Measurements from ENCODE around the gene RINT1. TPM values are rescaled to one million over a fixed set of nuclear protein-coding genes. Genes with fewer than 3 reads are reported as not detected.

The RINT1 gene
- total RNA-seq, 1 donor from 2014 or later = 14.6 TPM

GRCh38 chr7:105530546-105530945 is 1.5 kb upstream of the RINT1 start:
- H3K9ac ChIP-seq (ENCODE audit: low read depth in 1 of 3, low read length in 3 of 3) = no peak overlapping the region
- H3K36me3 ChIP-seq (ENCODE audit: control insufficient read depth in 3 of 3, insufficient read depth in 3 of 3, low read length in 3 of 3) = peaks cover 0 to 5% (median 3%) of the 10 kb centered on the region in 3 donors
- H3K4me1 ChIP-seq (ENCODE audit: control insufficient read depth in 3 of 3, insufficient read depth in 3 of 3, low read length in 3 of 3) = peaks cover 9 to 16% (median 11%) of the 10 kb centered on the region in 3 donors
- no peak overlapping the region for H3K4me3 ChIP-seq (ENCODE audit: low read length in 3 of 3)
- H3K27ac ChIP-seq (ENCODE audit: low read depth, low read length) = no peak overlapping the region
- no peaks in the 10 kb centered on the region for H3K27me3 ChIP-seq (ENCODE audit: control insufficient read depth in 3 of 3, insufficient read depth in 3 of 3, low read length in 3 of 3)
- H3K9me3 ChIP-seq (ENCODE audit: control insufficient read depth in 3 of 3, low read length in 3 of 3) = no peaks in the 10 kb centered on the region

GRCh38 chr7:105532709-105533460 is 884 bp downstream of the RINT1 start:
- no peaks in the 10 kb centered on the region for H3K27me3 ChIP-seq (ENCODE audit: control insufficient read depth in 3 of 3, insufficient read depth in 3 of 3, low read length in 3 of 3)
- no peaks in the 10 kb centered on the region for H3K9me3 ChIP-seq (ENCODE audit: control insufficient read depth in 3 of 3, low read length in 3 of 3)
- peaks cover 9 to 16% (median 11%) of the 10 kb centered on the region in 3 donors for H3K4me1 ChIP-seq (ENCODE audit: control insufficient read depth in 3 of 3, insufficient read depth in 3 of 3, low read length in 3 of 3)
- H3K27ac ChIP-seq (ENCODE audit: low read depth, low read length) = peak overlapping the region; percentile 67
- H3K9ac ChIP-seq (ENCODE audit: low read depth in 1 of 3, low read length in 3 of 3) = peak overlapping the region; percentile 96 to 100 (median 98)
- peaks cover 0 to 12% (median 6%) of the 10 kb centered on the region in 3 donors for H3K36me3 ChIP-seq (ENCODE audit: control insufficient read depth in 3 of 3, insufficient read depth in 3 of 3, low read length in 3 of 3)
- peak overlapping the region; percentile 96 to 100 (median 98) for H3K4me3 ChIP-seq (ENCODE audit: low read length in 3 of 3)

DNA sequence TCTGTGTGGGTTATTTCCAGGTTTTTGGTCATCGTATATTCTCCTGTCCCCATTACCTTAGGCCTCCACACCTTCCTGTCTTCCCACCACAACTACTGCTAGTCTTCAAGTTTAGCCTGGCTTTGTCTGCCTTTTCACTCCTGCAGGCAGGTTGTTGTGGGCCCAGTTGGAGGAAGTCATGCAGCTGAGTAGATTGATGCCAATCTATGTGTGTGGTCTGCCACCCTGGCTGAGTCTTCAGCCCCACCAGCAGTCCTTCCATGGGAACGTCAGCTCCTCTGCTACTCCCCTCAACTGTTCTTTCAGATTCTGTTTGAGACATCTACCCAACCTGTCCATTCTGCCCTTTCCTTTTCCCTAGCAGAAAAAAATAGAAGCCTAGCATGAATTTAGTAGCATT is 6.3 kb downstream of the RINT1 start:
- peaks cover under 1 to 3% (median 3%) of the 10 kb centered on the region in 3 donors for H3K4me1 ChIP-seq (ENCODE audit: control insufficient read depth in 3 of 3, insufficient read depth in 3 of 3, low read length in 3 of 3)
- peaks cover 11 to 35% (median 32%) of the 10 kb centered on the region in 3 donors for H3K36me3 ChIP-seq (ENCODE audit: control insufficient read depth in 3 of 3, insufficient read depth in 3 of 3, low read length in 3 of 3)
- H3K9me3 ChIP-seq (ENCODE audit: control insufficient read depth in 3 of 3, low read length in 3 of 3) = no peaks in the 10 kb centered on the region
- H3K9ac ChIP-seq (ENCODE audit: low read depth in 1 of 3, low read length in 3 of 3) = no peak overlapping the region
- no peak overlapping the region for H3K27ac ChIP-seq (ENCODE audit: low read depth, low read length)
- H3K4me3 ChIP-seq (ENCODE audit: low read length in 3 of 3) = no peak overlapping the region
- no peaks in the 10 kb centered on the region for H3K27me3 ChIP-seq (ENCODE audit: control insufficient read depth in 3 of 3, insufficient read depth in 3 of 3, low read length in 3 of 3)

GRCh38 chr7:105559926-105560325 is 27.9 kb downstream of the RINT1 start:
- Histone ChIP-seq H3K4me1 (ENCODE audit: control insufficient read depth in 3 of 3, insufficient read depth in 3 of 3, low read length in 3 of 3) (no peaks in the 10 kb centered on the region), H3K27ac (ENCODE audit: low read depth, low read length) (no peak overlapping the region), H3K9me3 (ENCODE audit: control insufficient read depth in 3 of 3, low read length in 3 of 3) (no peaks in the 10 kb centered on the region), H3K27me3 (ENCODE audit: control insufficient read depth in 3 of 3, insufficient read depth in 3 of 3, low read length in 3 of 3) (no peaks in the 10 kb centered on the region), H3K4me3 (ENCODE audit: low read length in 3 of 3) (no peak overlapping the region), H3K9ac (ENCODE audit: low read depth in 1 of 3, low read length in 3 of 3) (no peak overlapping the region), H3K36me3 (ENCODE audit: control insufficient read depth in 3 of 3, insufficient read depth in 3 of 3, low read length in 3 of 3) (peaks cover 28 to 39% (median 34%) of the 10 kb centered on the region in 3 donors)

DNA sequence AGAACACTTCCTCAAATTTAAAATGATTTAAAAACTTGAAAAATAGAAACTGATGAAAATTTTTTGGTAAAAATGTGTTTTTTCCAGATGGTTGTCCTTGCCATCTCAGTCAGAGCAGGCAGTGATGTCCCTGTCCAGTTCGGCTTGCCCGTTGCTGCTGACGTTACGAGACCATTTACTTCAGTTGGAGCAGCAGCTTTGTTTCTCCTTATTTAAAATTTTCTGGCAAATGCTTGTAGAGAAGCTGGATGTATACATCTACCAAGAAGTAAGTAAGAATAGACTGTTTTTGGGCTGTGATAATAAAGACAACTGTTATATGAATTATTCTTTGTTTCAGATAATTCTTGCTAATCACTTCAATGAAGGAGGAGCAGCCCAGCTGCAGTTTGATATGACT is 33.2 kb downstream of the RINT1 start:
- Histone ChIP-seq H3K36me3 (ENCODE audit: control insufficient read depth in 3 of 3, insufficient read depth in 3 of 3, low read length in 3 of 3) (peaks cover 17 to 39% (median 33%) of the 10 kb centered on the region in 3 donors), H3K9me3 (ENCODE audit: control insufficient read depth in 3 of 3, low read length in 3 of 3) (no peaks in the 10 kb centered on the region), H3K4me1 (ENCODE audit: control insufficient read depth in 3 of 3, insufficient read depth in 3 of 3, low read length in 3 of 3) (no peaks in the 10 kb centered on the region), H3K4me3 (ENCODE audit: low read length in 3 of 3) (no peak overlapping the region), H3K9ac (ENCODE audit: low read depth in 1 of 3, low read length in 3 of 3) (no peak overlapping the region), H3K27ac (ENCODE audit: low read depth, low read length) (no peak overlapping the region), H3K27me3 (ENCODE audit: control insufficient read depth in 3 of 3, insufficient read depth in 3 of 3, low read length in 3 of 3) (no peaks in the 10 kb centered on the region)

DNA sequence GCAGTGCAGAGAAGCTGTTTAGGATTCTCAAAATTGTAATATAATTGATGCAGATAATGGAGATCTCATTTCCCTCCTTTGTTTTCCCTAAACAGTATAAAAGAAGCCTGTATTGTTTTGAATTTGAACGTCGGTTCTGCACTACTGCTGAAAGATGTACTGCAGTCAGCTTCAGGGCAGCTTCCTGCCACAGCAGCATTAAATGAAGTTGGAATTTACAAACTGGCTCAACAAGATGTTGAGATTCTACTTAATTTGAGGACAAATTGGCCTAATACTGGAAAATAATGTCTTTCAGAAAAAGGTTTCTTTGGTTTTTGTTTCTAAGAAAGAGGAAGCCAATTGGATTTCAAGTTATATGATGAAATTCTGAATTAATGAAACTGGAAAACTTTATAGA is 35.0 kb downstream of the RINT1 start:
- Histone ChIP-seq H3K9me3 (ENCODE audit: control insufficient read depth in 3 of 3, low read length in 3 of 3) (no peaks in the 10 kb centered on the region), H3K4me3 (ENCODE audit: low read length in 3 of 3) (no peak overlapping the region)

DNA sequence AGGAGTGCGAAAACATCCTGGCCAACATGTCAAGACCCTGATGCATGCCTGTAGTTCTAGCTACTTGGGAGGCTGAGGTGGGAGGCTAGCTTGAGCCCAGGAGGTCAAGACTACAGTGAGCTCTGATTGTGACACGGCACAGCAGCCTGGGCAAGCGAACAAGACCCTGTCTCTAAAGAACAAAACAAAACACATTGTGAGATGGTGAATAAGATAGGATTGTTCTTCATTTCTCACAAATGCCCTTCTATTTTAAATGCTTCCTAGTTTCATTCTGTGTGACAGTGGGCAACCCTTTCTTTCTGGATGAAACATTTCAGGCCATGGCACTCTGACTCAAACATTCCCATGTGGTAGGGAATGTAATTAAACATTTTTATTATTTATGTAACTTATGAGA is 35.8 kb downstream of the RINT1 start:
- no peak overlapping the region for H3K4me3 ChIP-seq (ENCODE audit: low read length in 3 of 3)
- no peaks in the 10 kb centered on the region for H3K9me3 ChIP-seq (ENCODE audit: control insufficient read depth in 3 of 3, low read length in 3 of 3)
- H3K27me3 ChIP-seq (ENCODE audit: control insufficient read depth in 3 of 3, insufficient read depth in 3 of 3, low read length in 3 of 3) = no peaks in the 10 kb centered on the region
- H3K9ac ChIP-seq (ENCODE audit: low read depth in 1 of 3, low read length in 3 of 3) = no peak overlapping the region
- no peak overlapping the region for H3K27ac ChIP-seq (ENCODE audit: low read depth, low read length)
- H3K4me1 ChIP-seq (ENCODE audit: control insufficient read depth in 3 of 3, insufficient read depth in 3 of 3, low read length in 3 of 3) = no peaks in the 10 kb centered on the region
- peaks cover 16 to 39% (median 25%) of the 10 kb centered on the region in 3 donors for H3K36me3 ChIP-seq (ENCODE audit: control insufficient read depth in 3 of 3, insufficient read depth in 3 of 3, low read length in 3 of 3)

More for the DNA sequence above, 35.0 kb downstream of the RINT1 start:
- Histone ChIP-seq H3K9ac (ENCODE audit: low read depth in 1 of 3, low read length in 3 of 3) (no peak overlapping the region), H3K4me1 (ENCODE audit: control insufficient read depth in 3 of 3, insufficient read depth in 3 of 3, low read length in 3 of 3) (no peaks in the 10 kb centered on the region), H3K27me3 (ENCODE audit: control insufficient read depth in 3 of 3, insufficient read depth in 3 of 3, low read length in 3 of 3) (no peaks in the 10 kb centered on the region), H3K36me3 (ENCODE audit: control insufficient read depth in 3 of 3, insufficient read depth in 3 of 3, low read length in 3 of 3) (peaks cover 16 to 39% (median 28%) of the 10 kb centered on the region in 3 donors), H3K27ac (ENCODE audit: low read depth, low read length) (no peak overlapping the region)

DNA sequence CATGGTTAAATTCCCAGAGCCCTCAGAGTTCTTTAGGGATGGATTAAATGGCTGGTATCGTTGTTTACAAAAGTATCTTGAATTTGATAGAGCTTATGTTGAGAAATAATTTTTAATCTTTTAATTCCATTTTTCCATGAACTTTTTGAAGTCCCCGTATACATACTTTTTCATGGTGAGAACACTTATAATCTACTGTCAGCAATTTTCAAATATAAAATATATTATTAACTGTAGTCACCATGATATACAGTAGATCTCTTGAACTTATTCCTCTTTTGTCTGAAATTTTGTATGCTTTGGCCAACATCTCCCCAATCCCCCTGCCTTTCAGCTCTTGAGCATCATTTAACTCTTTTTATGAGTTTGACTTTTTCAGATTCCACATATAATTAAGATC is 39.9 kb downstream of the RINT1 start:
- no peaks in the 10 kb centered on the region for H3K4me1 ChIP-seq (ENCODE audit: control insufficient read depth in 3 of 3, insufficient read depth in 3 of 3, low read length in 3 of 3)
- no peak overlapping the region for H3K27ac ChIP-seq (ENCODE audit: low read depth, low read length)
- no peak overlapping the region for H3K4me3 ChIP-seq (ENCODE audit: low read length in 3 of 3)
- H3K27me3 ChIP-seq (ENCODE audit: control insufficient read depth in 3 of 3, insufficient read depth in 3 of 3, low read length in 3 of 3) = no peaks in the 10 kb centered on the region
- no peak overlapping the region for H3K9ac ChIP-seq (ENCODE audit: low read depth in 1 of 3, low read length in 3 of 3)
- H3K36me3 ChIP-seq (ENCODE audit: control insufficient read depth in 3 of 3, insufficient read depth in 3 of 3, low read length in 3 of 3) = peaks cover 6 to 15% (median 7%) of the 10 kb centered on the region in 3 donors
- no peaks in the 10 kb centered on the region for H3K9me3 ChIP-seq (ENCODE audit: control insufficient read depth in 3 of 3, low read length in 3 of 3)

- Histone ChIP-seq H3K9ac (ENCODE audit: low read depth in 1 of 3, low read length in 3 of 3) (no peak overlapping the region), H3K27me3 (ENCODE audit: control insufficient read depth in 3 of 3, insufficient read depth in 3 of 3, low read length in 3 of 3) (peaks cover 4 to 7% (median 7%) of the 10 kb centered on the region in 3 donors), H3K4me3 (ENCODE audit: low read length in 3 of 3) (no peak overlapping the region), H3K9me3 (ENCODE audit: control insufficient read depth in 3 of 3, low read length in 3 of 3) (no peaks in the 10 kb centered on the region), H3K4me1 (ENCODE audit: control insufficient read depth in 3 of 3, insufficient read depth in 3 of 3, low read length in 3 of 3) (peaks cover 3 to 6% (median 5%) of the 10 kb centered on the region in 3 donors), H3K27ac (ENCODE audit: low read depth, low read length) (no peak overlapping the region), H3K36me3 (ENCODE audit: control insufficient read depth in 3 of 3, insufficient read depth in 3 of 3, low read length in 3 of 3) (no peaks in the 10 kb centered on the region)
Measured at GRCh38 chr7:105577251-105577650, 45.2 kb downstream of the RINT1 start.

GRCh38 chr7:105578496-105578895 is 46.5 kb downstream of the RINT1 start:
- H3K27me3 ChIP-seq (ENCODE audit: control insufficient read depth in 3 of 3, insufficient read depth in 3 of 3, low read length in 3 of 3) = peaks cover 4 to 11% (median 7%) of the 10 kb centered on the region in 3 donors
- no peaks in the 10 kb centered on the region for H3K9me3 ChIP-seq (ENCODE audit: control insufficient read depth in 3 of 3, low read length in 3 of 3)
- H3K27ac ChIP-seq (ENCODE audit: low read depth, low read length) = no peak overlapping the region
- H3K4me1 ChIP-seq (ENCODE audit: control insufficient read depth in 3 of 3, insufficient read depth in 3 of 3, low read length in 3 of 3) = peaks cover 3 to 6% (median 5%) of the 10 kb centered on the region in 3 donors
- no peaks in the 10 kb centered on the region for H3K36me3 ChIP-seq (ENCODE audit: control insufficient read depth in 3 of 3, insufficient read depth in 3 of 3, low read length in 3 of 3)
- no peak overlapping the region for H3K9ac ChIP-seq (ENCODE audit: low read depth in 1 of 3, low read length in 3 of 3)
- no peak overlapping the region for H3K4me3 ChIP-seq (ENCODE audit: low read length in 3 of 3)

Data from skeletal muscle tissue (tissue), 4 donors.